ENCODE measurements around the gene PLCD3. TPM values are rescaled to one million over a fixed set of nuclear protein-coding genes. Genes with fewer than 3 reads are reported as not detected.

PLCD3 gene
- total RNA-seq, 1 donor, result 62.6 TPM

DNA sequence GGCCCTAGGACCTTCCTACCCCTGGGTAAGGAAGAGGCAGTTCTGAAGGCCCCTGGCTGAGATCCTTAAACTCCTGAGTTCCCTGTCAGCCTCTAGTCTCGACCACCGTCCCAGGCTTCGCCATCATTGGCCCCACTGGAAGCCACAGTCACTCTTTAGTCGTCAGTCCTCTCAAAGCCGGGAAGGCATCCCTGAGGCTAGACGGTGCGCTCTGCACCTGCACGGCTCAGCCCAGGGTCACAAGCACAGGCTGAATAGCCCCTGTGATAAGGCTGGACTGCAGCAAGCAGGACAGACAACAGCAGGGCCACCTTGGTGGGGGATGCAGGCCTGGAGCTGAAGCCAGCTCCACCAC, 12.7 kb upstream of the PLCD3 start:
- no peak overlapping the region for H3K4me3 ChIP-seq (ENCODE audit: low read depth, low read length)

DNA sequence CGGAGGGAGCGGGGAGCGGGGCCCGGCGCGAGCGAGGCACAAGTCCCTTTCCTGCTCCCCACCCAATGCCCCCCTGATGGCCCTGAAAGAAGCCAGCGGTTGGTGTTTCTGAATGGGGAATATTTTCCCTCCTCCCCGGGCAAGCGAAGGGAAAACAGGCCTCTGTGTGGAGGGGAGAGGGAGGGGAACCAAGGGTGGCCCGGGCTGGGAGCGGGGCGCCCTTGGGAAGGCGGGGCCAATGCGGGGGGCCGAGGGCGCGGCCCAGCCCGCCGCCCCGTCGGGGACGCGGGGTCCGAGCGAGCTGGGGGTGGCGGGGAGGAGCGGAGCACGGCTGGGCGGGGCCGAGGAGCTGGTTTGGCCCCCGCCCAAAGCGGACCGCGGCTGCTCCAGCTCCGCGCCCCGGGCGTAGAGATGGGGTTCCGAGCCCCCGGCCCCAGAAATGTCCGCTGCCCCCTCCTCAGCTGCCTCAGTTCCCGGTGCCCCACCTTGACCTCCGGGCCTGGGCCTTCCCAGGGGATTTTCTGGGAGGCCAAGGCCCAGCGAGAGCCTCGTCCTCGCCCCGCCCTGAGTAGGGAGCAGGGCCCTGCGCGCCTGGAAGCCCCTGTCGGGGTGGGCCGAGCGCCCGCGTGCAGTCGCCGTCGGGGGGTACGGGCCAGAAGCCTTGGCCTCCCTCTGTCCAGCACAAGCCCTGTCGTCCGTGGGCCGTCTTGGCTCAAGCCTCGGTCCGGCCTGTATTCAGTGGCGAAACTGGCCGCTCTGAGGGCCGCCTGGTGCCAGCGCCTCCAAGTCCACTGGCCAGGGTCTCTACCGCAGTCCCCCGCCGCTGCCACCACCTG, 12.1 kb upstream of the PLCD3 start:
- H3K4me3 ChIP-seq (ENCODE audit: low read depth, low read length), result peak overlapping the region; percentile 36
- no peak for DNase-seq (ENCODE audit: low read depth)
- TF ChIP-seq, protein P1, sequence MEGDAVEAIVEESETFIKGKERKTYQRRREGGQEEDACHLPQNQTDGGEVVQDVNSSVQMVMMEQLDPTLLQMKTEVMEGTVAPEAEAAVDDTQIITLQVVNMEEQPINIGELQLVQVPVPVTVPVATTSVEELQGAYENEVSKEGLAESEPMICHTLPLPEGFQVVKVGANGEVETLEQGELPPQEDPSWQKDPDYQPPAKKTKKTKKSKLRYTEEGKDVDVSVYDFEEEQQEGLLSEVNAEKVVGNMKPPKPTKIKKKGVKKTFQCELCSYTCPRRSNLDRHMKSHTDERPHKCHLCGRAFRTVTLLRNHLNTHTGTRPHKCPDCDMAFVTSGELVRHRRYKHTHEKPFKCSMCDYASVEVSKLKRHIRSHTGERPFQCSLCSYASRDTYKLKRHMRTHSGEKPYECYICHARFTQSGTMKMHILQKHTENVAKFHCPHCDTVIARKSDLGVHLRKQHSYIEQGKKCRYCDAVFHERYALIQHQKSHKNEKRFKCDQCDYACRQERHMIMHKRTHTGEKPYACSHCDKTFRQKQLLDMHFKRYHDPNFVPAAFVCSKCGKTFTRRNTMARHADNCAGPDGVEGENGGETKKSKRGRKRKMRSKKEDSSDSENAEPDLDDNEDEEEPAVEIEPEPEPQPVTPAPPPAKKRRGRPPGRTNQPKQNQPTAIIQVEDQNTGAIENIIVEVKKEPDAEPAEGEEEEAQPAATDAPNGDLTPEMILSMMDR (IDR thresholded peaks at IDR 0.05; ENCODE audit: insufficient read depth, low read depth, low read length), result no peak

More for the DNA sequence above, 12.7 kb upstream of the PLCD3 start:
- TF ChIP-seq, protein P1 (IDR thresholded peaks at IDR 0.05; ENCODE audit: insufficient read depth, low read depth, low read length), result no peak
- no peak for DNase-seq (ENCODE audit: low read depth)

DNA sequence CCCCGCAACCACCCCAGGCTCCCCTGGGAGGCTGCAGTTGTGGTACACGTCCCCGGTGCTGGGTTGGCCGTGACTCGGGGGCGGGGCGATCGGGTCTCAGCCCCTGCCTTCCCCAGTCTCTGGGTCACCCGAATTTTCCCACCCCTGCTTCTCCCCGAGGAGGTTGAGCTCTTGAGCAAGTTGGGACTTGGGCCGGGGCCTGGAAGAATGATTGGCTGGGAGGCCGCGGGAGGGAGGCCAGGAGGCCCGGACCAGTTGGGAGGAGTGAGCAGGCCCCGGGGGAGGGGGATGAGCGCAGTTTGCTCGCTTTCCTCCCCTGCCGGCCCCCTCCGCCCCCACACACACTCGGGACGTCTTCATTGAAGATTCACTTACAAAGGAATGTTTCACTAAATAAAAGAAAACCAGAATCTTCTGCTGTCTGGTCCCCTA, 11.5 kb upstream of the PLCD3 start:
- TF ChIP-seq, protein P1 (IDR thresholded peaks at IDR 0.05; ENCODE audit: insufficient read depth, low read depth, low read length), result no peak
- DNase-seq (ENCODE audit: low read depth), result peak; percentile 83
- peak overlapping the region; percentile 35 for H3K4me3 ChIP-seq (ENCODE audit: low read depth, low read length)

DNA sequence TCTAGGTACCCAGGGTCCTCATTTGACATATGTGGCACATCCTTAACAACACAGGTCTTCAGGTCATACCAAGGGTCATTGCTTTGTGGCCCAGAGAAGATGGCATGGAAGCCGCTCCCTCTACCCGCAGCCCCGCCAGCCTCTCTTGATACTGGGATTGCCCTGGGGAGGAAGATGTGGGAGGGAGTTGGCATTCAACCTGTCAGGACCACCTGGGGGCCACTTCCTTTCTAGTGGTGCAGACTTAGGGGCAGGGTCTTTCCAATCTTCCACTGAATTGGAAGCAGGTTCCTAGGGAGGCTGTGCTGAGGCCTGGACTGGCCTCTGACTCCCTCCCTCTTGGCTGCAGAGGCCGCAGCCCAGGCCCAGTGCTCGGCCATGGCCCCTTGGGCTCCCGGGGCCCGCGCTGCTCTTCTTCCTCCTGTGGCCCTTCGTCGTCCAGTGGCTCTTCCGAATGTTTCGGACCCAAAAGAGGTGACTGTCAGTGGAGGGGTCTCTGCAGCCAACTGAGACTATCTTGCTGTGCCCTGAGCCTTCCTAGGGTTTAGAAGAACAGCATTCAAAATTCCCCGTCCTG, 10.9 kb upstream of the PLCD3 start:
- no peak for DNase-seq (ENCODE audit: low read depth)
- H3K4me3 ChIP-seq (ENCODE audit: low read depth, low read length), result no peak overlapping the region
- TF ChIP-seq, protein P1 (IDR thresholded peaks at IDR 0.05; ENCODE audit: insufficient read depth, low read depth, low read length), result no peak

DNA sequence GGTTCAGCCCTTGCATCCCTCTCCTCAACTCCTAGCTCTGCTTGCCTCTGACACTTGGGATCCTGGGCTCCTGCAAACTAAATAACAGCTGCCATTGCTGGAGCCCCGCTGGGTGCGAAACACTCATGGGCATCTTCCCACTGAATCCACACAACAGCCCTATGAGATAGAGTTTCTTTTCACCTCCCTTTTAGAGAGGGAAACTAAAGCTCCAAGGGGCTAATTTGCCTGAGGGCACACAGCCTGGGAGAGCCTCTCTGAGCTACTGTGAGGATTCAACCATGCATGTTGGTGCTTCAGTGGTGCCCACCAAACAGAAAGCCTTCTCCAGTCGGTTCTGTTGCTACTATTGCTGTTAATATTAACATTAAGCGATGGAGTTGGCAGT, 7.2 kb upstream of the PLCD3 start:
- no peak overlapping the region for H3K4me3 ChIP-seq (ENCODE audit: low read depth, low read length)
- no peak for DNase-seq (ENCODE audit: low read depth)
- TF ChIP-seq, protein P1 (IDR thresholded peaks at IDR 0.05; ENCODE audit: insufficient read depth, low read depth, low read length), result no peak

DNA sequence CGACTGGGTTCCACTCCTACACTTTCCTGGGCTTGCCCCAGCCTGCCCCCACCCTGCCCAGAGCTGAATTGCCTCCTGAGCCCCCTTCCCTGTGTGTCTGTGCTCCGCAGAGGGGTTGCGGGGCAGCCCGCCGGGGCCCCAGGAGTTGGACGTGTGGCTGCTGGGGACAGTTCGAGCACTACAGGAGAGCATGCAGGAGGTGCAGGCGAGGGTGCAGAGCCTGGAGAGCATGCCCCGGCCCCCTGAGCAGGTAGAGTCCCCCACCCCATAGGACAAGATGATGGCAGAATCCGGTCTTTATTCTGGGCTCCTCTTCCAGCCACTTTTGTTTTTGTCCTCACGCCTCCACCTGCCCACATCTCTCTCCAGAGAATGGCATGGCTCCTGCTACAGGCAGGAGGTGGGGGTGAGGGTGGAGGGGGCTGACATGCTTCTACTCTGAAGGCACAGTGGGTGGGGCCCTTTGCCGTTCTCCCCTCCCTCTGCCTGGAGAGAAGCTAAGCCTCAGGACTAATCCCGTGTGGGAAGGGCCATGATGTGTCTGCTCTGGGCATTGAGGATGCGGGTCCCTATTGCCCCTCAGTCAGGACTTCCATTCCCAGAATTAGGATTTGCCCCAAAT, 6.7 kb upstream of the PLCD3 start:
- no peak for DNase-seq (ENCODE audit: low read depth)
- TF ChIP-seq, protein P1 (IDR thresholded peaks at IDR 0.05; ENCODE audit: insufficient read depth, low read depth, low read length), result no peak
- no peak overlapping the region for H3K4me3 ChIP-seq (ENCODE audit: low read depth, low read length)

Data from fibroblast of villous mesenchyme (primary cell).